Measurements from ENCODE around the gene RNF224.

DNA sequence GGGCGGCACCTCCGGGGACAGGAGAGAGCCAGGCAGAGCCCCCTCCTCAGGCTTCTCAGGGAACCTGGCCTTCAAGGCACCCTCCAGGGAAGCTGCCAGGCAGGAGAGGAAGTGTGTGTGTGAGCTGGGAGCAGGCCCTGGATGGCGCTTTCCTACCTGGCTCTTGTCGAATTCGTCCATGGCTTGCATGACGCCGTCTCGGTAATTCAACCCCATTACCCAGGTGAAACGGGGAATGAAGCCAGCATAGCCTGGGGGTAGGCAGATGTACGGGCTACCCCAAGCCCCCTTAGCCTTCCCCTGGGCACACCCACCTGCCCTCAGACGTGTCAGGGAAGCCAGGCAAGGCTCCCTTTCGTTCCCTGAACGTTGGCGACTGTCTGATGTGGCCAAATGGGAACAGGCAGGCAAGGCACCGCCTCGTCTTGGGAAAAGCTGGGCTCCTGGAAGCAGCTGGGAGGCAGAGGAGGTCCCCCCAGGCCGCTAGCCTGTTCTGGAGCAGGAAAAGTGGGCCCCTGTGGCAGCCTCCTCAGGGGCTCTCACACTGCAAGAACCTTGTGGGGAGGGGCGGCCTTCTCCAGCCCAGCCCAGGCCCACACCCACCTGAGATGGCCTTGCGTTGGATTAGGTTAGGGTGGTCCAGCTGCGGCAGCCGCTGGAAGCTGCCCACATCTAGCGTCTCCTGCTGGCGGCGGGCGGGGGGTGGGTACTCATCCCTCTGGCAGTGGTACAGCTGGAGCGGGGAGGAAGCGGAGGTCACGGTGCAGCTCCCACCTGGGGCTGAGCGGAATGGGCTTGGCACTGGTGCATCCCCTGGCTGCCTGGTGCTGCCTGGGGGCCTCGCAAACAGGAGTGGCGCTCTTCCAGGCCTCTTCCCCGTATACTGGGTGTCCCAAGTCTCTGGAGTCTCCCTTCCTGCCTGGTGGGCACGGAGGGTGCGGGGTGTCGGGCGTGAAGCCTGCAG, 17.5 kb downstream of the RNF224 start:
- TF ChIP-seq CTCF (IDR thresholded peaks at IDR 0.05; ENCODE audit: low read depth, low read length): no peak
- no peak for TF ChIP-seq POLR2A (IDR thresholded peaks at IDR 0.05; ENCODE audit: extremely low read depth, insufficient read length)
- no peak for TF ChIP-seq MAX (IDR thresholded peaks at IDR 0.05; ENCODE audit: low read depth, low read length)
- no peak for TF ChIP-seq MYC (IDR thresholded peaks at IDR 0.05; ENCODE audit: low read depth, low read length)

Data from NB4 (cell line).